ENCODE measurements around the gene CNOT6.

- no peak for TF ChIP-seq CTCF (conservative IDR thresholded peaks at IDR 0.05)
- TF ChIP-seq ZFX (IDR thresholded peaks at IDR 0.05), result no peak
These were observed 117.1 kb downstream of the CNOT6 start for GRCh38 chr5:180611140-180611850.
